ENCODE measurements around the gene MYOM1.

Gene MYOM1

DNA sequence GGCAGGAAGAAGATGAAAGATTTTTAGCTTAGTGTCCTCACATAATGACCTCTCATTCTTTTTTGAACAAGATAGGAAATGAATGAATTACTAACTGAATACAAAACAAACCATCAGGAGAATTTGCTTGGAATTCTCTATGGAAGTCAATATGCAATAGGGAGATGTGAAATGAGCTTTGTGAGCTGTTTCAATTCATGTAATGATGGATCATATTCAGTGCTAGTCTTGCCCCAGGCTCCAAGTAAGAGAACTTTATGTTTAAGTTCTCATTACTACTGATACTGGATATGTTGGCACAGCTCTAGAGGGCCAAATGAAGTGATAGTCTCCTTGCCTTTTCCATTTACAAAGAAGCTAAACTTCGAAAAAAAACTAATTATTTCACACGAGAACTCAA is 29.2 kb downstream of the MYOM1 start:
- TF ChIP-seq, protein P1, sequence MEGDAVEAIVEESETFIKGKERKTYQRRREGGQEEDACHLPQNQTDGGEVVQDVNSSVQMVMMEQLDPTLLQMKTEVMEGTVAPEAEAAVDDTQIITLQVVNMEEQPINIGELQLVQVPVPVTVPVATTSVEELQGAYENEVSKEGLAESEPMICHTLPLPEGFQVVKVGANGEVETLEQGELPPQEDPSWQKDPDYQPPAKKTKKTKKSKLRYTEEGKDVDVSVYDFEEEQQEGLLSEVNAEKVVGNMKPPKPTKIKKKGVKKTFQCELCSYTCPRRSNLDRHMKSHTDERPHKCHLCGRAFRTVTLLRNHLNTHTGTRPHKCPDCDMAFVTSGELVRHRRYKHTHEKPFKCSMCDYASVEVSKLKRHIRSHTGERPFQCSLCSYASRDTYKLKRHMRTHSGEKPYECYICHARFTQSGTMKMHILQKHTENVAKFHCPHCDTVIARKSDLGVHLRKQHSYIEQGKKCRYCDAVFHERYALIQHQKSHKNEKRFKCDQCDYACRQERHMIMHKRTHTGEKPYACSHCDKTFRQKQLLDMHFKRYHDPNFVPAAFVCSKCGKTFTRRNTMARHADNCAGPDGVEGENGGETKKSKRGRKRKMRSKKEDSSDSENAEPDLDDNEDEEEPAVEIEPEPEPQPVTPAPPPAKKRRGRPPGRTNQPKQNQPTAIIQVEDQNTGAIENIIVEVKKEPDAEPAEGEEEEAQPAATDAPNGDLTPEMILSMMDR (IDR thresholded peaks at IDR 0.05; ENCODE audit: insufficient read depth, low read depth, low read length, missing control alignments), result no peak
- DNase-seq (ENCODE audit: low read depth), result no peak

DNA sequence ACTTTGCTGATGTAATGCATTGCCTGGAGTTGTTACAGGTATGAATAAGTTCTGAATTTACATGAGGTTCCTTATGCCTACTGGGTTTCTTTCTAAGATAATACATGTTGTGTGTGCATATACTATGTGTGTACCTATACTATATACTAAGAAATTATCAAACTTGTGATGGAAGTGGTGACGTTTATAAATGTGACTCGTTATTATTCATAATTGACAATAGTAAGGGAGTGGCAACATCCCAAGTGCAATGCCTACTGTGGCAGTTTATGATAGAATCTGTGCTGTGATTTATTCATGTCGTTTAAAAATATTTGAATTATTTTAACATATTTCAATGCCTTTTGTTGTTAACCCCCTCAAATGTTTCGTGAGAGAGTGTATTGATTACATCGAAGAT is 29.9 kb downstream of the MYOM1 start:
- TF ChIP-seq, protein P1 (IDR thresholded peaks at IDR 0.05; ENCODE audit: insufficient read depth, low read depth, low read length, missing control alignments), result no peak
- no peak overlapping the region for H3K4me3 ChIP-seq (ENCODE audit: low read depth, low read length)
- DNase-seq (ENCODE audit: low read depth), result no peak

More for the DNA sequence above, 29.2 kb downstream of the MYOM1 start:
- no peak overlapping the region for H3K4me3 ChIP-seq (ENCODE audit: low read depth, low read length)

DNA sequence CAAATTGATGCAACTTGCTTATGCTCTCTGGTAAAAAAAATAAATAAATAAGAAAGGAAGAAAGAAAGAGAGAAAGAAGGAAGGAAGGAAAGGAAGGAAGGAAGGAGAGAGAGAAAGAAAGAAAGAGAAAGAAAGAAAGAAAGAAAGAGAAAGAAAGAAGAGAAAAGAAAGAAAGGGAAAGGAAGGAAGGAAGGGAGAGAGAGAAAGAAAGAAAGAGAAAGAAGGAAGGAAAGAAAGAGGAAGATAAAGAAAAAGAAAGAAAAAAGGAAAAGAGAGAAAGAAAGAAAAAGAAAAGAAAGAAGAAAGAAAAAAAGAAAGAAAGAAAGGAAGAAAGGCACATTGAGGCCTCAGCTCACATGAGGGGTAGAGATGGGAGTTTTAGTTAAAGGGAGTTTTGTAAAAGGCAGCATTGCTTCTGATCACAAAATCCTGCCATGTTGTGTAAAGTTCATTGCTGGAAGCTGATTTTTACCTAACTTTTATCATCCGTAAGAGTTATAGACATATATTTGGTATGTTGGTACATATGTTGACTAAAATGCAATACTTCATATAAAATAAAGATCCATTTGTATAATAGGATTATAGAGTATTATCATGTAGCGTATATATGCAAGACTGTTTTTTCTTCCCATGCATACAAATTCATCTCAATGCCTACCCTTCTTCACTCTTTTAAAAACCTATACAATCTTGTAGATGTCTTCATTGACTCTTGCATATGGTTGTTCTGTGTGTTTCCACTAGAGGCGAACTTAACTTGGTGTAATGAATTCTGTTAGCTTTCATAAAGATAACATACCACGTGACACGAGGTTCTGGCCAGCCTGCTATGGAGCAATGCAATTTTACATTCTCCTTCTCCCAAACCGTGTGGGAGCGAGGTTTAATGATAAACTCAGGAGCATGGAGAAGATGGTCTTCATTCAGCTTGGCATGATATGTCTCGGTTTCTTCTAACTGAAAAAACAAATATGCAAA is 32.8 kb downstream of the MYOM1 start:
- H3K4me3 ChIP-seq (ENCODE audit: low read depth, low read length), result no peak overlapping the region
- DNase-seq (ENCODE audit: low read depth), result no peak
- TF ChIP-seq, protein P1 (IDR thresholded peaks at IDR 0.05; ENCODE audit: insufficient read depth, low read depth, low read length, missing control alignments), result no peak

DNA sequence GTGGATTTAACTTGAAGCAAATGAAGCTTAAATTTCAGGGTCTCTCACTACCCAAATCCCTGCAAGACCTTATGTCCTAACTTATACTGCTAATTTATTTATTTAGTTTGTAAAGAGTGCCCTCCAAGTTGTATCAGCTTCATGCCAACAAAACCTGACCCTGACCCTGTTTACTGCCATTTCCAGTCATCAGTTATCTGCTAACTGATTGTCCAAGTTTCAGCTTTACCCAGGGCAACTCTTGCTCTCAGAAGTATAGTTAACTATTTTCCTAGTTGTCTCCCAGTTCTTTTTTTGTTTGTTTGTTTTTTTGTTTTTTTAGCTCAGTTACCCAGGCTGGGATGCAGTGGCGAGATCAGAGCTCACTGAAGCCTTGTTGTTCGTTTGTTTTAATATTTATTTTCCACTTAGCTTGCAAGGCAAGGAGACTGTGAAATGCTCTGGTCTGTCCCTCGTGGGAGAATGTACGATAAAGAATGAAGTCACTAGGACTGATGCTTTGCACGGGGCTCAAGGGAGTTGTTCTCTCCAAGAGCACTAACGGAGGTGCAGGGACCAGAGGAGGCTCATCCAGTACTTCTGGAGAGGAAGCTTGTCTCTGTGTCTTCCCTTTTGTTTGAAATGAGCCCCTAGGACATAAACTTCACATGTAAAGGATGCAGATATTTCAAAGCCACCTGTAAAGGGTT is 35.3 kb downstream of the MYOM1 start:
- DNase-seq (ENCODE audit: low read depth), result no peak
- TF ChIP-seq, protein P1 (IDR thresholded peaks at IDR 0.05; ENCODE audit: insufficient read depth, low read depth, low read length, missing control alignments), result no peak
- H3K4me3 ChIP-seq (ENCODE audit: low read depth, low read length), result no peak overlapping the region

DNA sequence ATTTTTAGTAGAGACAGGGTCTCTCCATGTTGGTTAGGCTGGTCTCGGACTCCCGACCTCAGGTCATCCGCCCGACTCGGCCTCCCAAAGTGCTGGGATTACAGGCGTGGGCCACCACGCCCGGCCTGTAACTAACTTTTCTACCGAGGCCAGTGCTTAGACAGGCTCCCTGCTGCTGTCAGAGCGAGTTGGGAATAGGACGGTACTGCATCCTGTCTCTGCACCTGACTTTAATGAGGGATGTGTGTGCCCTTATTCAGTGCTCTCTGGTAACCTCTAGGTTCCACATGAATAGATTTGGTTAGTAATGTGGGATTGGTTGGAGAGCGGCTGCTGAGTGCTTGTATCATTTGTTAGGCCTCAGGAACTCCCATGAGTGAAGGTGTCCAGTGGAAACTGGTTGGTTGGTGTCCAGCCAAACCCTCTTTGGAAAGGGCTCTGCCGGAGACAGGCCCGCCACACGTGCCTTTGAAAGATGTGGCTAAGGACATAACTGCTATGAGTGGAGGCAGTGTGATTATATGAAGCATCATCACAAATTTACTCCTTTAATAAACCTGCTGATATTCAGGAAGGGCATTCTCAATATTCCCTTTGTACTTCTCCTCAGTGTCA is 36.6 kb downstream of the MYOM1 start:
- TF ChIP-seq, protein P1 (IDR thresholded peaks at IDR 0.05; ENCODE audit: insufficient read depth, low read depth, low read length, missing control alignments), result no peak

DNA sequence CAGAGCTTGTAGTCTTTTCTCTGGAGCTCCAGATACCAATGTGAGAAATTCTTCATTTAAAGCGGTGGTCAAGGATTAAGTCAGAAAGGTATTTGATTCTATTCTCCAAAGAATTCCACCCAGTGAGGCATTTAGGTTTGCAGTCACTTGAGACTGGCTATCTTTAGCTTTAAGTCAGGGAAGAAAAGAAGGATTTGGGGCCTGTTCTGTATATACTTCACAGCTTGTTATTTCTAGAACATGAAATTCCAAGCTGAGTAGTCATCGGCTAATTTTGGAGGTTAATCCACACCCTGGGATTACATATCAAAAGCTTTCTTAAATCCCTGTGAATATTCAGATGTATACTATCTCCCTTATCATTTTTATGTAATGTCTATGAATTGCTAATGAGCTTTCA is 39.4 kb downstream of the MYOM1 start:
- TF ChIP-seq, protein P1 (IDR thresholded peaks at IDR 0.05; ENCODE audit: insufficient read depth, low read depth, low read length, missing control alignments), result no peak
- H3K4me3 ChIP-seq (ENCODE audit: low read depth, low read length), result no peak overlapping the region
- no peak for DNase-seq (ENCODE audit: low read depth)

More for the DNA sequence above, 36.6 kb downstream of the MYOM1 start:
- DNase-seq (ENCODE audit: low read depth), result no peak
- H3K4me3 ChIP-seq (ENCODE audit: low read depth, low read length), result no peak overlapping the region
